ENCODE measurements around the gene CDHR5. TPM values are rescaled to one million over a fixed set of nuclear protein-coding genes. Genes with fewer than 3 reads are reported as not detected.
A peak's percentile ranks its signal among the peaks of the same experiment; 100 is the strongest.

CDHR5 gene
- total RNA-seq, 4 donors from 2014 or later: 256 to 1,063 (median 597) TPM

GRCh38 chr11:630871-631270 lies 6.1 kb upstream of the CDHR5 start:
- Histone ChIP-seq H3K9me3 (no peaks in the 10 kb centered on the region), H3K36me3 (no peaks in the 10 kb centered on the region), H3K27me3 (peaks cover 16% of the 10 kb centered on the region), H3K27ac (no peak overlapping the region), H3K4me1 (peaks cover 6 to 10% (median 9%) of the 10 kb centered on the region in 4 donors), H3K4me3 (no peak overlapping the region)
- TF ChIP-seq EP300 (IDR thresholded peaks at IDR 0.05; ENCODE audit: low read depth): no peak
- no peak for TF ChIP-seq CTCF (IDR thresholded peaks at IDR 0.05)
- no peak for TF ChIP-seq POLR2A (IDR thresholded peaks at IDR 0.05)
- no peak for TF ChIP-seq POLR2AphosphoS5 (IDR thresholded peaks at IDR 0.05)
- in situ Hi-C loops (cut with MboI; ENCODE audit: low pct_ligation_motif_present in 1 of 4, low pct_unique_long_range_greater_than_20kb in 1 of 4, low sequenced_read_pairs in 3 of 4) (no loop called here), intact Hi-C loops (cut with DNase I; ENCODE audit: low total_unique reads) (no loop called here)
- no peak for DNase-seq
- 73 to 92% methylated on average over 4 to 5 of the region's 5 CpGs for WGBS, 2 donors (ENCODE audit: low coverage in 1 of 2)

- H3K4me3 ChIP-seq: no peak overlapping the region
- DNase-seq: no peak
- H3K27ac ChIP-seq: peak overlapping the region in 1 of 4 donors; percentile 29
- TF ChIP-seq CTCF (IDR thresholded peaks at IDR 0.05) (peak in 1 of 5 experiments; percentile 12), POLR2AphosphoS5 (IDR thresholded peaks at IDR 0.05) (no peak), EP300 (IDR thresholded peaks at IDR 0.05; ENCODE audit: low read depth) (no peak), POLR2A (IDR thresholded peaks at IDR 0.05) (no peak)
- 51 to 53% methylated on average over 9 to 10 of the region's 10 CpGs for WGBS, 2 donors (ENCODE audit: low coverage in 1 of 2)
- peaks cover 6 to 15% (median 14%) of the 10 kb centered on the region in 4 donors for H3K4me1 ChIP-seq
- H3K36me3 ChIP-seq: no peaks in the 10 kb centered on the region
- H3K9me3 ChIP-seq: no peaks in the 10 kb centered on the region
- H3K27me3 ChIP-seq: peaks cover 26% of the 10 kb centered on the region
- intact Hi-C loops (cut with DNase I; ENCODE audit: low total_unique reads) (no loop called here), in situ Hi-C loops (cut with MboI; ENCODE audit: low pct_ligation_motif_present in 1 of 4, low pct_unique_long_range_greater_than_20kb in 1 of 4, low sequenced_read_pairs in 3 of 4) (no loop called here)
Observed at GRCh38 chr11:629237-629583, 4.5 kb upstream of the CDHR5 start.

GRCh38 chr11:628056-628455 lies 3.3 kb upstream of the CDHR5 start:
- in situ Hi-C loops (cut with MboI; ENCODE audit: low pct_ligation_motif_present in 1 of 4, low pct_unique_long_range_greater_than_20kb in 1 of 4, low sequenced_read_pairs in 3 of 4) (no loop called here), intact Hi-C loops (cut with DNase I; ENCODE audit: low total_unique reads) (no loop called here)
- Histone ChIP-seq H3K27me3 (peaks cover 26% of the 10 kb centered on the region), H3K36me3 (no peaks in the 10 kb centered on the region), H3K9me3 (no peaks in the 10 kb centered on the region), H3K27ac (no peak overlapping the region), H3K4me1 (peaks cover 6 to 22% (median 19%) of the 10 kb centered on the region in 4 donors), H3K4me3 (no peak overlapping the region)
- 92 to 95% methylated on average over 8 to 31 of the region's 31 CpGs for WGBS, 2 donors (ENCODE audit: low coverage in 1 of 2)
- TF ChIP-seq CTCF (IDR thresholded peaks at IDR 0.05) (no peak), POLR2AphosphoS5 (IDR thresholded peaks at IDR 0.05) (no peak), EP300 (IDR thresholded peaks at IDR 0.05; ENCODE audit: low read depth) (no peak), POLR2A (IDR thresholded peaks at IDR 0.05) (no peak)
- no peak for DNase-seq

GRCh38 chr11:627308-627576 lies 2.5 kb upstream of the CDHR5 start:
- peak overlapping the region in 1 of 4 donors; percentile 4 for H3K4me3 ChIP-seq
- in situ Hi-C loops (cut with MboI; ENCODE audit: low pct_ligation_motif_present in 1 of 4, low pct_unique_long_range_greater_than_20kb in 1 of 4, low sequenced_read_pairs in 3 of 4): no loop called here
- TF ChIP-seq CTCF (IDR thresholded peaks at IDR 0.05): no peak
- TF ChIP-seq POLR2A (IDR thresholded peaks at IDR 0.05): no peak
- TF ChIP-seq EP300 (IDR thresholded peaks at IDR 0.05; ENCODE audit: low read depth): no peak
- TF ChIP-seq POLR2AphosphoS5 (IDR thresholded peaks at IDR 0.05): no peak
- H3K27ac ChIP-seq: no peak overlapping the region
- H3K27me3 ChIP-seq: peaks cover 26% of the 10 kb centered on the region
- no peak for DNase-seq
- H3K36me3 ChIP-seq: no peaks in the 10 kb centered on the region
- 34% methylated on average over 12 of the region's 28 CpGs; no CpG with 5 or more reads in 1 of the 2 donors for WGBS, 2 donors (ENCODE audit: low coverage in 1 of 2)
- H3K9me3 ChIP-seq: no peaks in the 10 kb centered on the region
- peaks cover 6 to 22% (median 19%) of the 10 kb centered on the region in 4 donors for H3K4me1 ChIP-seq
- intact Hi-C loops (cut with DNase I; ENCODE audit: low total_unique reads): no loop called here
